ENCODE measurements around the gene TRIM32.

The TRIM32 gene

GRCh38 chr9:116687074-116687753 lies at the start of gene TRIM32:
Gene TRIM32 (plus strand): TSS chr9:116687305. CDS start chr9:116697743, 10,438 bp downstream.
- Mint-ChIP-seq H3K4me1 (ENCODE audit: low read depth) (peaks cover 47% of the 10 kb centered on the region), H3K36me3 (ENCODE audit: low read depth) (no peaks in the 10 kb centered on the region), H3K27me3 (ENCODE audit: low read depth) (no peaks in the 10 kb centered on the region), H3K9me3 (peaks cover 8% of the 10 kb centered on the region), H3K27ac (peak within 1 kb of the TSS; percentile 56), H3K4me3 (peak within 1 kb of the TSS; percentile 85)
- peak; percentile 91 for DNase-seq (ENCODE audit: low spot score)

- Mint-ChIP-seq H3K27ac (no peak overlapping the region), H3K4me3 (no peak overlapping the region), H3K36me3 (ENCODE audit: low read depth) (no peaks in the 10 kb centered on the region), H3K4me1 (ENCODE audit: low read depth) (no peaks in the 10 kb centered on the region), H3K27me3 (ENCODE audit: low read depth) (no peaks in the 10 kb centered on the region), H3K9me3 (no peaks in the 10 kb centered on the region)
- DNase-seq (ENCODE audit: low spot score) = no peak
Observed at GRCh38 chr9:116639251-116639741, 47.8 kb upstream of the TRIM32 start.

DNA sequence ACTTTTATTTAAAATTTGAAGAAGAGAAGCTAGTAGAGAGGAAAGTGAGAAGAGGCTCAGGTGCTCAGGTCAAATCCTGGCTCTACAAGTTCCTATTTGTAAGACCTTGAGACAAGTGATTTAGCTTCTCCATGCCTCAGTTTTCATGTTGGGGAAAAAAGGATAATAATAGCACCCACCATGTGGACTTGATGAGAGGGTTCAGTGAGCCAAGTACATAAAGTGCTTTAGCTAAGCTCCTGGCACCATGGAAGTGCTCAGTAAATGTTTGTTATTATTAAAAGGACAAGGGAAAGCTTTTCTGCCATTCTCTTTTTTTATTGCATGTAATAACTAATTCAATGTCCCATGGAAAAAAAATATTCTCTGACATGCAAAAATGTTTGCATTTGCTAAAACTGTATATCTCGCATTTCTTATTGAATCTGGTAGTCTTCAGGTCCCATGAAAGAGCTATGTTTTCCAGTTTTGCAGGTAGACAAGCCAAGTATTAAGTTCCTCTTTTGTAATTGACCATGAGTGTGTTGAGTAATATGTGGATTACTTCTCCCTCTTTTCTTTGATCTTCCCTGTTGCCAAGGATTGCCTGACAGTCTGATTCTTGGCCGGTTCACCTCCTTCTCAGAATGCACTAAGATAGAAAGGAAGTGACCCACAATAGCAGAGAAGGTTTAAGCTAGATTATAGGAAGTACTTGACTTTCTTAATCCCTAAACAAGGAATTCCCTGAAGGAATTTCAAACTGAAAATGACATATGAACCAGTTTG lies 45.6 kb upstream of the TRIM32 start:
- Mint-ChIP-seq H3K4me3 (no peak overlapping the region), H3K27ac (no peak overlapping the region), H3K36me3 (ENCODE audit: low read depth) (no peaks in the 10 kb centered on the region), H3K4me1 (ENCODE audit: low read depth) (no peaks in the 10 kb centered on the region), H3K9me3 (no peaks in the 10 kb centered on the region), H3K27me3 (ENCODE audit: low read depth) (no peaks in the 10 kb centered on the region)
- no peak for DNase-seq (ENCODE audit: low spot score)

GRCh38 chr9:116643691-116644090 lies 43.4 kb upstream of the TRIM32 start:
- H3K9me3 Mint-ChIP-seq = no peaks in the 10 kb centered on the region
- no peak for DNase-seq (ENCODE audit: low spot score)

DNA sequence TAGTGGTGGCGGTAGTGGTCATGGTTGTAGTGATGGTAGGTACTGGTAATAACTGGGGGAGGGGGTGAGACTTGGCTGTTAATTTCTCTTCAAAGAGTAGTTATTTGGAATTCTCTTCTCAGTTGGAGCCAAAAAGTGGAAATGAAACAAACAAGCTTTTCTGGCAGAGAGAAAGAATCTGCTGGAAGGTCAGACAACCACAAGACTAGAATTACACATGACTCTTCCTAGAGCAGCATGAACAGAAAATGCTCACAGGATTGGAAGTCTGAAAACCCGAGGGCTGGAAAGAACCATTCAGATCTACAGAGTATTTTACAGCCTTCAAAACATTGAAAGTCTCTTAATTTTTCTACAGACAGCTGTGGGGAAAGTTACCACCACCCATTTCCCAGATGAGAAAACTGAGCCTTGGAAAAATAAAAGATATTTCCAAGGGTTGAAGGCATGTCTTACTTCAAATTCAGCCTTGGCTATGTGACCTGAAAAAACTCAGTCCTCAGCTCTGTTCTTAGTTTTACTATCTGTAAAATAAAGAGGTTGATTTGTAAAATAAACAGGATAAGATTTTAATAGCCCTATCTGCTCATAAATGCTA lies 42.9 kb upstream of the TRIM32 start:
- H3K36me3 Mint-ChIP-seq (ENCODE audit: low read depth) = no peaks in the 10 kb centered on the region
- no peaks in the 10 kb centered on the region for H3K4me1 Mint-ChIP-seq (ENCODE audit: low read depth)
- H3K27ac Mint-ChIP-seq = no peak overlapping the region
- H3K27me3 Mint-ChIP-seq (ENCODE audit: low read depth) = no peaks in the 10 kb centered on the region
- H3K9me3 Mint-ChIP-seq = no peaks in the 10 kb centered on the region
- H3K4me3 Mint-ChIP-seq = no peak overlapping the region
- DNase-seq (ENCODE audit: low spot score) = no peak

More at GRCh38 chr9:116643691-116644090, 43.4 kb upstream of the TRIM32 start:
- no peak overlapping the region for H3K4me3 Mint-ChIP-seq
- no peaks in the 10 kb centered on the region for H3K27me3 Mint-ChIP-seq (ENCODE audit: low read depth)
- H3K36me3 Mint-ChIP-seq (ENCODE audit: low read depth) = no peaks in the 10 kb centered on the region
- H3K4me1 Mint-ChIP-seq (ENCODE audit: low read depth) = no peaks in the 10 kb centered on the region
- no peak overlapping the region for H3K27ac Mint-ChIP-seq

GRCh38 chr9:116646661-116647514 lies 40.2 kb upstream of the TRIM32 start:
- DNase-seq (ENCODE audit: low spot score) = no peak
- no peak overlapping the region for H3K4me3 Mint-ChIP-seq
- H3K4me1 Mint-ChIP-seq (ENCODE audit: low read depth) = no peaks in the 10 kb centered on the region
- no peaks in the 10 kb centered on the region for H3K27me3 Mint-ChIP-seq (ENCODE audit: low read depth)
- no peak overlapping the region for H3K27ac Mint-ChIP-seq
- no peaks in the 10 kb centered on the region for H3K9me3 Mint-ChIP-seq
- no peaks in the 10 kb centered on the region for H3K36me3 Mint-ChIP-seq (ENCODE audit: low read depth)

- H3K4me1 Mint-ChIP-seq (ENCODE audit: low read depth) = no peaks in the 10 kb centered on the region
Observed at GRCh38 chr9:116647515-116647809, 39.6 kb upstream of the TRIM32 start.

DNA sequence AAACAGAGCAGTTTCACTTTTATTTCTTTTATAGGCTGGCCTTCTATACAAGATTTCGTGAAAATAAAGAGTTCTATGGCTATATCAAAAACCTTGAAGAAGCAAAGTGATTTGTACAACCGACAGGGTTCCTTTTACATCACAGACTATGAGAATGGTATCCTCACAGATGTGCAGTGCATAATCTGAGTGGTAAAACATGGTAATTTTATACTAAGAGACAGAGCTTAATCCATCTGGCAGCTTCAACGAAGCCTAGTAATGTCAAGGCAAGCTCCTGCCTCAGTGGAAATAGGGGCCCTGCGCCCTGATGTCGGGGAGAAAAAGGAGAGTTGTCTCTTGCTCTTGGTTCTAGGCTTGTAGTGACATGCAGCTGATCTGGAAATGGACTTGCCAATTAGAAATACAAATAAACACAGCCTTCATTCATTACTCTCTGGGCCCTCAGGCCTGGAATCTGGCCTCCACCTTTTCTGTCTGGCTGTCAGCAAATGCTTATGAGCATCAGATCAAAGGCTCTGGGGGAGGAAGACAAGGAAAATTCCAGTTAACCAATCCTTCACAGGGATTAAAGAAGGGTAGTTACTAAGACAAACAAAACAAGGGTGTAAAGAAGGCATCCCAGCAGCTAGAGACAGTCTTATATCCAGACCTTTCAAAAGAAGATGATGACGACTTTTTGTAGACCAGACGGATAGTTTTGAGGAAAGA lies 33.6 kb upstream of the TRIM32 start:
- no peak for DNase-seq (ENCODE audit: low spot score)
- no peaks in the 10 kb centered on the region for H3K9me3 Mint-ChIP-seq
- no peak overlapping the region for H3K4me3 Mint-ChIP-seq
- no peak overlapping the region for H3K27ac Mint-ChIP-seq
- H3K36me3 Mint-ChIP-seq (ENCODE audit: low read depth) = no peaks in the 10 kb centered on the region
- H3K4me1 Mint-ChIP-seq (ENCODE audit: low read depth) = no peaks in the 10 kb centered on the region
- no peaks in the 10 kb centered on the region for H3K27me3 Mint-ChIP-seq (ENCODE audit: low read depth)

More at GRCh38 chr9:116647515-116647809, 39.6 kb upstream of the TRIM32 start:
- Mint-ChIP-seq H3K4me3 (no peak overlapping the region), H3K27ac (no peak overlapping the region), H3K27me3 (ENCODE audit: low read depth) (no peaks in the 10 kb centered on the region), H3K36me3 (ENCODE audit: low read depth) (no peaks in the 10 kb centered on the region), H3K9me3 (no peaks in the 10 kb centered on the region)
- no peak for DNase-seq (ENCODE audit: low spot score)

- Mint-ChIP-seq H3K4me3 (no peak overlapping the region), H3K9me3 (no peaks in the 10 kb centered on the region), H3K36me3 (ENCODE audit: low read depth) (no peaks in the 10 kb centered on the region), H3K27me3 (ENCODE audit: low read depth) (no peaks in the 10 kb centered on the region), H3K4me1 (ENCODE audit: low read depth) (no peaks in the 10 kb centered on the region), H3K27ac (no peak overlapping the region)
- no peak for DNase-seq (ENCODE audit: low spot score)
Observed at GRCh38 chr9:116654059-116654355, 33.1 kb upstream of the TRIM32 start.

DNA sequence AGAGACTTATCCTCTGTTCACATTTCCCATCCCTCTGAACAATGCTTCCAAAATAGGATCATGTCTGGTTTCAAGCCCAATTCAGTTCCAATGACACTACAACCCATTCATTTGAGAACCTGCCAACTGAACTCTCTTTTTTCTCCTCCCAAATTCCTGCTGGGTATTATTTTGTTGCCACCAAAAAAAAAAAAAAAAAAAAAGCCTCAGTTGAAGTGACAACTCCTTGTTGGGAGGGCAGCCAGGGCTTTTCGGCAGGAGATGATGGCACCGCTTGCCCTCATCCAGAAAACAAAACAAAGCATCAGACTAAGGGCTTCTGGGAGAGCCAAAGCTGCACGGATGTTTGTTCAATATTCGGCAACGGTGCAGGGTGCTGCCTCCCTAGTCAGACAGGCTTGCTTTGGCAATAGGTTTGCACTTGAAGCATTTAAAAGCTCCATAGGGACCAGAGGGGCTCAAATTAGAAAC lies 30.6 kb upstream of the TRIM32 start:
- no peak overlapping the region for H3K4me3 Mint-ChIP-seq
- no peak overlapping the region for H3K27ac Mint-ChIP-seq
- no peaks in the 10 kb centered on the region for H3K27me3 Mint-ChIP-seq (ENCODE audit: low read depth)
- DNase-seq (ENCODE audit: low spot score) = no peak
- no peaks in the 10 kb centered on the region for H3K36me3 Mint-ChIP-seq (ENCODE audit: low read depth)
- H3K9me3 Mint-ChIP-seq = no peaks in the 10 kb centered on the region
- no peaks in the 10 kb centered on the region for H3K4me1 Mint-ChIP-seq (ENCODE audit: low read depth)

DNA sequence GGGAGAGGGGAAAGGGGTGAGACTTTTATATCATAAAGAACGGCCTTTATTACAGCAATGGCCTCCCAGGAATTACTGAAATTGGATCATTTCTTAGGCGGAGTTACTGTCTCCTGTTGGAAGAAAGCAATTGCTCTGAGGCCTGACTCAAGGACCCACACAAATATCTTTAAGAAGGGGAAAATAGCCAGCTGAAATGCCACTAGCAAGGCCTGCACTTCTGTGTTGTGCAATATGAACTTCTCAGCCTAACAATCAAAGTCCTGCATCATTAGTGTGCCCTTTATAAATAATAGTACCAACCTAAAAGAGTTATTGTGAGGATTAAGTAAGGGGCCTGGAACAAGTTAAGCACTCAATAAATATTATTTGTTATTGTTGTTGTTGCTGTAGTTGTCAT lies 30.1 kb upstream of the TRIM32 start:
- no peaks in the 10 kb centered on the region for H3K36me3 Mint-ChIP-seq (ENCODE audit: low read depth)
- no peak overlapping the region for H3K4me3 Mint-ChIP-seq
- no peaks in the 10 kb centered on the region for H3K4me1 Mint-ChIP-seq (ENCODE audit: low read depth)
- no peaks in the 10 kb centered on the region for H3K27me3 Mint-ChIP-seq (ENCODE audit: low read depth)
- no peaks in the 10 kb centered on the region for H3K9me3 Mint-ChIP-seq
- H3K27ac Mint-ChIP-seq = no peak overlapping the region
- no peak for DNase-seq (ENCODE audit: low spot score)

DNA sequence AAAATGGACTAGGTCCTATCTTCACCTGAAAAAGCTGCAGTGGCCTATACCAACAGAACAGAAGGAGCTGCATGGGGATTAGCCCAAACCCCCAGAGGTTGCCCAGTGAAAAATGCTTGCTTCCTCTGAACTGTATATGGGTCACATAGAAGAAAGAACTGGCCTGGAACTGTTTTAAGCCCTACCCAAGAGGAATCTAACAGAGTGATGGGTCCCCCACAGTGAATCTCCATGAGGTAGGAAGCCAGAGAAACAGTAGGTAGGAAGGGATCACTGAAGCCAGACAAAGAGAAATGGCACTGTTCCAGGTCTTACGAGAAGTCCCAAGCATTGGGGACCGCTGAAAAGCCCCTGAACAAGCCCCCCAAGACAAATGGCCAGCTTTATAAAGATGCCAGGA lies 28.8 kb upstream of the TRIM32 start:
- Mint-ChIP-seq H3K36me3 (ENCODE audit: low read depth) (no peaks in the 10 kb centered on the region), H3K4me3 (no peak overlapping the region), H3K4me1 (ENCODE audit: low read depth) (no peaks in the 10 kb centered on the region), H3K9me3 (no peaks in the 10 kb centered on the region), H3K27ac (no peak overlapping the region), H3K27me3 (ENCODE audit: low read depth) (no peaks in the 10 kb centered on the region)
- no peak for DNase-seq (ENCODE audit: low spot score)

All from T-helper 2 cell treated with Interferon-gamma antibody and Interleukin-4, amounts not matched to agents 5 μg/mL and 100 μg/mL, for 36 hours (primary cell).